Neural cell (in vitro differentiated cells): Measurements from ENCODE around the gene YPEL4. TPM values are rescaled to one million over a fixed set of nuclear protein-coding genes. Genes with fewer than 3 reads are reported as not detected.

Source experiments
- H2AFZ ChIP-seq: fragments of 200-600, 300-800 bp; sonication (generic), shearing (Covaris generic); 2 replicates; pipeline ENCODE4 v1.6.0; 2014; ENCODE audit warnings: low read depth, mild to moderate bottlenecking, antibody characterized with exemption, low read length, moderate library complexity
- H3F3A ChIP-seq: fragments of 200-600 bp; shearing (Covaris generic); 2 replicates; pipeline ENCODE4 v1.6.1; 2016; ENCODE audit warnings: mild to moderate bottlenecking, moderate library complexity, mixed read lengths, antibody characterized with exemption, low read length; ENCODE audit not compliant: insufficient read depth, poor library complexity, severe bottlenecking
- H3K27ac ChIP-seq: fragments of 200-600, 300-800 bp; sonication (generic), shearing (Covaris generic); 2 replicates; pipeline ENCODE4 v1.5.1; 2014; ENCODE audit warnings: mild to moderate bottlenecking, low read length, moderate library complexity
- H3K27me3 ChIP-seq: fragments of 300-800, 200-600 bp; sonication (generic), shearing (Covaris generic); 2 replicates; pipeline ENCODE4 v1.6.0; 2014; ENCODE audit warnings: mild to moderate bottlenecking, low read depth, low read length, moderate library complexity; ENCODE audit not compliant: insufficient read depth
- H3K36me3 ChIP-seq: fragments of 300-800, 200-600 bp; sonication (generic), shearing (Covaris generic); 2 replicates; pipeline ENCODE4 v1.5.1; 2014; ENCODE audit warnings: mild to moderate bottlenecking, antibody characterized with exemption, low read length, moderate library complexity; ENCODE audit not compliant: insufficient read depth
- H3K4me2 ChIP-seq: fragments of 300-800, 200-600 bp; sonication (generic), shearing (Covaris generic); 2 replicates; pipeline ENCODE4 v1.6.0; 2014; ENCODE audit warnings: mild to moderate bottlenecking, low read length
- H3K4me3 ChIP-seq: fragments of 300-800, 200-600 bp; sonication (generic), shearing (Covaris generic); 2 replicates; pipeline ENCODE4 v1.5.1; 2014; ENCODE audit warnings: mild to moderate bottlenecking, low read length, moderate library complexity
- H3K79me2 ChIP-seq: fragments of 200-600 bp; shearing (Covaris generic); replicated peaks from 2 replicates; pipeline ENCODE4 v1.6.0; 2014; ENCODE audit warnings: mild to moderate bottlenecking, low read length, moderate library complexity; ENCODE audit not compliant: insufficient read depth
- H3K9ac ChIP-seq: fragments of 300-800, 200-600 bp; sonication (generic), shearing (Covaris generic); 2 replicates; pipeline ENCODE4 v1.6.1; 2016; ENCODE audit warnings: mild to moderate bottlenecking, low read length, mixed read lengths
- H3K9me2 ChIP-seq: fragments of 200-600 bp; shearing (Covaris generic); 2 replicates; pipeline ENCODE4 v1.6.1; 2016; ENCODE audit warnings: mild to moderate bottlenecking, low read length, mixed read lengths; ENCODE audit not compliant: insufficient read depth
- H3K9me3 ChIP-seq: fragments of 200-600, 300-800 bp; sonication (generic), shearing (Covaris generic); 2 replicates; pipeline ENCODE4 v1.6.1; 2016; ENCODE audit warnings: mild to moderate bottlenecking, mixed run types, low read length, moderate library complexity, mixed read lengths
- H4K20me1 ChIP-seq: fragments of 200-600 bp; shearing (Covaris generic); 2 replicates; pipeline ENCODE4 v1.6.1; 2016; ENCODE audit warnings: mild to moderate bottlenecking, mixed run types; ENCODE audit not compliant: insufficient read depth
- EP300 ChIP-seq: fragments of 450-650 bp; conservative IDR thresholded peaks from 2 replicates; pipeline ENCODE4 v1.6.1; 2014; ENCODE audit warnings: antibody characterized with exemption, mild to moderate bottlenecking, moderate library complexity; ENCODE audit not compliant: poor library complexity, severe bottlenecking
- EZH2 ChIP-seq: fragments of 200-600, 300-800 bp; shearing (Covaris generic), sonication (generic); IDR thresholded peaks from 2 replicates; pipeline ENCODE4 v1.6.1; 2014; ENCODE audit warnings: antibody characterized with exemption, low read length, borderline replicate concordance, mild to moderate bottlenecking; ENCODE audit not compliant: insufficient read depth, poor library complexity, severe bottlenecking
- MXI1 ChIP-seq: fragments of 450-650 bp; conservative IDR thresholded peaks from 2 replicates; pipeline ENCODE4 v1.6.1; 2014; ENCODE audit warnings: antibody characterized with exemption, mild to moderate bottlenecking; ENCODE audit not compliant: poor library complexity, severe bottlenecking
- POLR2AphosphoS5 ChIP-seq: IDR thresholded peaks from 2 replicates; pipeline ENCODE4 v1.6.1; 2012
- RAD21 ChIP-seq: fragments of 450-650 bp; conservative IDR thresholded peaks from 2 replicates; pipeline ENCODE4 v1.6.1; 2014; ENCODE audit warnings: antibody characterized with exemption, mild to moderate bottlenecking, moderate library complexity
- REST ChIP-seq: IDR thresholded peaks from 2 replicates; pipeline ENCODE4 v1.6.1; 2012; ENCODE audit warnings: borderline replicate concordance
- SMC3 ChIP-seq: fragments of 450-650 bp; conservative IDR thresholded peaks from 2 replicates; pipeline ENCODE4 v1.6.1; 2014; ENCODE audit warnings: antibody characterized with exemption, mild to moderate bottlenecking, moderate library complexity; ENCODE audit not compliant: poor library complexity
- TAF1 ChIP-seq: IDR thresholded peaks from 2 replicates; pipeline ENCODE4 v1.6.1; 2012; ENCODE audit warnings: low read depth
- polyA plus RNA-seq: library from polyadenylated mRNA; depleted of rRNA; stranded (reverse); fragments of >200 nt; gene quantifications from 2 replicates; pipeline ENCODE4 v1.2.3, GENCODE V29; 2014
- TF ChIP-seq, protein P1 (sequence below): fragments of 450-650 bp; IDR thresholded peaks from 2 replicates; pipeline ENCODE4 v1.5.1; 2014; ENCODE audit warnings: antibody characterized with exemption, mild to moderate bottlenecking, moderate library complexity; ENCODE audit not compliant: poor library complexity, severe bottlenecking

Gene YPEL4
- polyA plus RNA-seq, 1 donor from 2014 or later: 18.4 TPM

DNA sequence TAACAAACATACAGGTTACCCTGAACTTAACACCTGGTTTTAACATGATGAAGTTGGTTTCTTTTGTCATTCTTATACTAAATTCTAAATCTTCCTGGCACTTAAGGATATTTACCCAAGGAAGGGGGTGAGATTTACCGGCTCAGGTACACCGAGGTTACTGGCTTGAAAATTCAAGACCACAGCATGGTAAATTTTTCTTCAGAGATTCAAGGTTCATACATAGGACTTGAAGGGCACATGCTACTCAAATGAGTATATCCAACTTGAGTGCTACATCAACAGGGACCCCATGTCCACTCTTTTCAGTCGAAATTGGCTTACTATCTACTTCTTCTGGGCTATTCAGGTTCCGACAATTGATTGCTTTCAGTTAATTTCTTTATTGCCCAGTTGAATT lies 39.5 kb downstream of the YPEL4 start:
- Histone ChIP-seq H3K27ac (no peak overlapping the region), H3K36me3 (no peaks in the 10 kb centered on the region), H3K9ac (no peak overlapping the region), H3K79me2 (no peaks in the 10 kb centered on the region), H3K9me2 (no peaks in the 10 kb centered on the region), H2AFZ (no peak overlapping the region), H3K9me3 (no peaks in the 10 kb centered on the region), H3K27me3 (no peaks in the 10 kb centered on the region), H3K4me2 (no peak overlapping the region), H4K20me1 (no peaks in the 10 kb centered on the region), H3F3A (no peaks in the 10 kb centered on the region), H3K4me3 (no peak overlapping the region)
- TF ChIP-seq, protein P1, sequence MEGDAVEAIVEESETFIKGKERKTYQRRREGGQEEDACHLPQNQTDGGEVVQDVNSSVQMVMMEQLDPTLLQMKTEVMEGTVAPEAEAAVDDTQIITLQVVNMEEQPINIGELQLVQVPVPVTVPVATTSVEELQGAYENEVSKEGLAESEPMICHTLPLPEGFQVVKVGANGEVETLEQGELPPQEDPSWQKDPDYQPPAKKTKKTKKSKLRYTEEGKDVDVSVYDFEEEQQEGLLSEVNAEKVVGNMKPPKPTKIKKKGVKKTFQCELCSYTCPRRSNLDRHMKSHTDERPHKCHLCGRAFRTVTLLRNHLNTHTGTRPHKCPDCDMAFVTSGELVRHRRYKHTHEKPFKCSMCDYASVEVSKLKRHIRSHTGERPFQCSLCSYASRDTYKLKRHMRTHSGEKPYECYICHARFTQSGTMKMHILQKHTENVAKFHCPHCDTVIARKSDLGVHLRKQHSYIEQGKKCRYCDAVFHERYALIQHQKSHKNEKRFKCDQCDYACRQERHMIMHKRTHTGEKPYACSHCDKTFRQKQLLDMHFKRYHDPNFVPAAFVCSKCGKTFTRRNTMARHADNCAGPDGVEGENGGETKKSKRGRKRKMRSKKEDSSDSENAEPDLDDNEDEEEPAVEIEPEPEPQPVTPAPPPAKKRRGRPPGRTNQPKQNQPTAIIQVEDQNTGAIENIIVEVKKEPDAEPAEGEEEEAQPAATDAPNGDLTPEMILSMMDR: no peak
- no peak for TF ChIP-seq EZH2
- no peak for TF ChIP-seq SMC3
- no peak for TF ChIP-seq EP300
- TF ChIP-seq TAF1: no peak
- TF ChIP-seq MXI1: no peak
- TF ChIP-seq POLR2AphosphoS5: no peak
- no peak for TF ChIP-seq REST

- H3F3A ChIP-seq: no peaks in the 10 kb centered on the region
- H4K20me1 ChIP-seq: no peaks in the 10 kb centered on the region
- H3K27me3 ChIP-seq: no peaks in the 10 kb centered on the region
- H2AFZ ChIP-seq: no peak overlapping the region
- no peaks in the 10 kb centered on the region for H3K9me2 ChIP-seq
- no peaks in the 10 kb centered on the region for H3K9me3 ChIP-seq
- no peak overlapping the region for H3K27ac ChIP-seq
- TF ChIP-seq SMC3 (no peak), REST (no peak), MXI1 (no peak), EP300 (no peak), POLR2AphosphoS5 (no peak), TAF1 (no peak), RAD21 (no peak), EZH2 (no peak)
- TF ChIP-seq, protein P1: no peak
- no peak overlapping the region for H3K4me3 ChIP-seq
- H3K9ac ChIP-seq: no peak overlapping the region
- H3K36me3 ChIP-seq: no peaks in the 10 kb centered on the region
- H3K4me2 ChIP-seq: no peak overlapping the region
- no peaks in the 10 kb centered on the region for H3K79me2 ChIP-seq
These were observed 44.7 kb downstream of the YPEL4 start for GRCh38 chr11:57605028-57605420.
